Stimulated activated memory B cell treated with anti-CD40 and anti-IgM and Interleukin-4, amounts not matched to agents 10 μg/mL and 1 μg/mL and 100 μg/mL, for 72 hours (primary cell): ENCODE results near the gene ACOT11.
A peak's percentile ranks its signal among the peaks of the same experiment; 100 is the strongest.
"Not testable (repeated sequence)": the region's sequence is repeated elsewhere in the genome, so short reads cannot be mapped to it uniquely, and the experiment has no call there.

Experiments
- ATAC-seq: fragments of 150-1000 bp; cut with Tn5 transposase; 2 replicates; pipeline ENCODE4 v1.10.0; 2021
- H3K27ac Mint-ChIP-seq: one replicate; pipeline ENCODE4 v1.8.0; 2022; ENCODE audit warnings: mild to moderate bottlenecking, mixed read lengths
- H3K27me3 Mint-ChIP-seq: one replicate; pipeline ENCODE4 v1.8.0; 2022; ENCODE audit warnings: mixed read lengths
- H3K36me3 Mint-ChIP-seq: one replicate; pipeline ENCODE4 v1.8.0; 2022; ENCODE audit warnings: mixed read lengths
- H3K4me1 Mint-ChIP-seq: one replicate; pipeline ENCODE4 v1.8.0; 2022; ENCODE audit warnings: mixed read lengths
- H3K4me3 Mint-ChIP-seq: one replicate; pipeline ENCODE4 v1.8.0; 2022; ENCODE audit warnings: mild to moderate bottlenecking, moderate library complexity, mixed read lengths
- H3K9me3 Mint-ChIP-seq: one replicate; pipeline ENCODE4 v1.8.0; 2022; ENCODE audit warnings: mixed read lengths

Gene ACOT11

DNA sequence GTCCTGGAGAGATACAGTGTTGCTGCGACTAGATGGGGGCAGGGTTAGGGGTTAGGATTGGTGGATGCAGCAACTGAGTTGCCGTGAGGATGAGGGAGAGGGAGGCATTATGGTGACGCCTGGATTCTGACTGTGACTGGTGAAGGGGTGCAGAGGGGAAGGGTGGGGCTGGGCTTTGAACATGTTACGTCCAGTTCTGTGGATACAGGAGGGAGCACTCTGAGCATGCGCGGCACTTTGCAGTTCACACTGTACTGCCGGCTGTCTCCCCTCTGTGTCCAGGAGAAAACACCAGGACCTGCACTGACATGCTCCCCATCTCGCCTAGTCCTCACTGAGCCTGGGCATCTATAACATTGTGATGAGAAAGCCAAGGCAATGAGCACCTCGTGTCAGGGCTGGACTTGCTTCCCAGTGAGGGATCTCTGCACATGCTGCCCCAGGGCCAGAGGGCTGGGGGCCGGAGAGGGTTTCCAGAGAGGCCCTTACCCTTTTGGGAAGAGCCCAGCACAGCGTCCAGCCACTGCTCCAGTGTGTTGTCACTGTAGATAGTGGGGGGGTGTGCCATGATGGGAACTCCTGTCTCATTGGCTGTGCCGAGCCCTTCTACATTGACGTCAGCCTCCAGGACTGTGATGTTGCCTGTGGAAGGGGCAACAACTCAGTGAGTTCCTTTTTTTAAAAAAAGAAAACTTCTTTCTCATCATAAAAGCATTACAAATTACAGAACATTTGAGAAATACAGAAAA, 67.7 kb downstream of the ACOT11 start:
- Mint-ChIP-seq H3K9me3 (no peaks in the 10 kb centered on the region), H3K27ac (no peak overlapping the region), H3K4me1 (peaks cover 4% of the 10 kb centered on the region), H3K4me3 (no peak overlapping the region), H3K27me3 (peaks cover 17% of the 10 kb centered on the region), H3K36me3 (no peaks in the 10 kb centered on the region)
- ATAC-seq: peak; percentile 13

DNA sequence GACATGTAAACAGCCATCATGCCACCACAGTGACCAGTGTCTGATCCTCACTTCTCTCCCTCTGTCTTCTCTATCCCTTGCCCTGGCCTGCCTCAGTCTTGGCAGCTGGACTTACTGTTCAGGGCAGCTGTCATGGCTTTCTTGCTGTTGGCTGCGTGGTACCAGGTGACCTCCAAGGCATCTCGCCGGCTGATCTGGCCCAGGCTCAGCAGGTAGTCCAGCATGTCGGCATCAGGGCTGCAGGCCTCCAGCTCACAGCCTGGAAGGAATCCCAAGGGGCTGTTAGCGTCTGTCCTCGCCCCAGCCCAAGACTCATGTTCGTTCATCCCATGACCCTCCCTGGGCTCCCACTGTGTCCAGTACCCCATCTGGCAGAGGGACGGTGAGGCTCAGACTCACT, 71.7 kb downstream of the ACOT11 start:
- Mint-ChIP-seq H3K27ac (no peak overlapping the region), H3K4me1 (no peaks in the 10 kb centered on the region), H3K36me3 (no peaks in the 10 kb centered on the region), H3K9me3 (no peaks in the 10 kb centered on the region), H3K27me3 (peaks cover 53% of the 10 kb centered on the region), H3K4me3 (no peak overlapping the region)
- no peak for ATAC-seq

- no peaks in the 10 kb centered on the region for H3K36me3 Mint-ChIP-seq
- no peak within 1 kb of the TSS for H3K27ac Mint-ChIP-seq
- no peaks in the 10 kb centered on the region for H3K4me1 Mint-ChIP-seq
- H3K4me3 Mint-ChIP-seq: no peak within 1 kb of the TSS
- H3K27me3 Mint-ChIP-seq: peaks cover 57% of the 10 kb centered on the region
- no peak for ATAC-seq
- no peaks in the 10 kb centered on the region for H3K9me3 Mint-ChIP-seq
Observed at GRCh38 chr1:54623216-54624007, 75.4 kb downstream of the ACOT11 start, which contains the start of gene FAM151A. Gene FAM151A (minus strand): TSS chr1:54623525. CDS start chr1:54623395, 130 bp downstream.

- Mint-ChIP-seq H3K36me3 (no peaks in the 10 kb centered on the region), H3K27me3 (peaks cover 55% of the 10 kb centered on the region), H3K9me3 (no peaks in the 10 kb centered on the region), H3K4me1 (no peaks in the 10 kb centered on the region), H3K27ac (no peak overlapping the region), H3K4me3 (no peak overlapping the region)
- ATAC-seq: peak; percentile 15
Observed at GRCh38 chr1:54624466-54625464, 76.7 kb downstream of the ACOT11 start.

DNA sequence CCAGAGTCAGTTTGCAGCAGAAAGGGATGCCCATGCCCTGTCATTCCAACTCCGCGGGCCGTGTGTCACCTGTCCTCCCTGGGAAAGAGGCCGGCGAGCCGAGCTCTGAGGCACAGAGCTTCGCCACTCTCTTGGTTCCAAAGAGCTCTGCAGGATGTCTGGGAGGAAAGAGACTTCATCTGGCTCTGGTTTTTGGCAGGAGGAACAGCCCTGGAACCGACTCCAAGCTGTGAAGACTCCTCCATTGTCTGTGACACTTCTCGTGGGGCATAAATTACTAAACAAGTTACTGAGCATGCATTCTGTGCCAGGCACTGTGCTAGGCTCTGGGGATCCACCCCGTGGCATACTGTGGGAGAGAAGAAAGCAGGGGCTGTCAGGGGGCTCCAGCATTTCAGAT, 79.2 kb downstream of the ACOT11 start:
- no peaks in the 10 kb centered on the region for H3K36me3 Mint-ChIP-seq
- no peak overlapping the region for H3K4me3 Mint-ChIP-seq
- H3K27ac Mint-ChIP-seq: no peak overlapping the region
- ATAC-seq: no peak
- H3K4me1 Mint-ChIP-seq: no peaks in the 10 kb centered on the region
- no peaks in the 10 kb centered on the region for H3K9me3 Mint-ChIP-seq
- peaks cover 37% of the 10 kb centered on the region for H3K27me3 Mint-ChIP-seq

- H3K4me1 Mint-ChIP-seq, ATAC-seq, H3K36me3 Mint-ChIP-seq, H3K9me3 Mint-ChIP-seq, H3K4me3 Mint-ChIP-seq, H3K27ac Mint-ChIP-seq: not testable (repeated sequence)
- H3K27me3 Mint-ChIP-seq: peaks cover 20% of the 10 kb centered on the region
Observed at GRCh38 chr1:54635804-54636203, 87.8 kb downstream of the ACOT11 start.

DNA sequence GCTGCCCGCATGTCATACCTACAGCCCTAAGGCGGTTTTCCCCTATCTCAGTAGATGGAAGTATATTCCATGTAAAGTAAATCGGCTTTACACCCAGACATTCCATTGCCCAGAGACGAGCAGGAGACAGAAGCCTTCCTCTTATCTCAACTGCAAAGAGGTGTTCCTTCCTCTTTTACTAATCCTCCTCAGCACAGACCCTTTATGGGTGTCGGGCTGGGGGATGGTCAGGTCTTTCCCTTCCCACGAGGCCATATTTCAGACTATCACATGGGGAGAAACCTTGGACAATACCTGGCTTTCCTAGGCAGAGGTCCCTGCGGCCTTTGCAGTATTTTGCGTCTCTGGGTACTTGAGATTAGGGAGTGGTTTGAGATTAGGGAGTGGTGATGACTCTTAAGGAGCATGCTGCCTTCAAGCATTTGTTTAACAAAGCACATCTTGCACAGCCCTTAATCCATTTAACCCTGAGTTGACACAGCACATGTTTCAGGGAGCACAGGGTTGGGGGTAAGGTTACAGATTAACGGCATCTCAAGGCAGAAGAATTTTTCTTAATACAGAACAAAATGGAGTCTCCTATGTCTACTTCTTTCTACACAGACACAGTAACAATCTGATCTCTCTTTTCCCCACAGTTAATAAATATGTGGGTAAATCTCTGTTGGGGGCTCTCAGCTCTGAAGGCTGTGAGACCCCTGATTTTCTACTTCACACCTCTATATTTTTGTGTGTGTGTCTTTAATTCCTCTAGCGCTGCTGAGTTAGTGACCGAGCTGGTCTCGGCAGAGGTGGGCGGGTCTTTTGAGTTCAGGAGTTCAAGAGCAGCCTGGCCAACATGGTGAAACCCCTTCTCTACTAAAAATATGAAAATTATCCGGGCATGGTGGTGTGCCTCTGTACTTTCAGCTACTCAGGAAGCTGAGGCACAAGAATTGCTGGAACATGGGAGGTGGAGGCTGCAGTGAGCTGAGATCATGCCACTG, 88.7 kb downstream of the ACOT11 start:
- peaks cover 20% of the 10 kb centered on the region for H3K27me3 Mint-ChIP-seq
- H3K27ac Mint-ChIP-seq, H3K4me3 Mint-ChIP-seq, H3K36me3 Mint-ChIP-seq, H3K9me3 Mint-ChIP-seq, H3K4me1 Mint-ChIP-seq, ATAC-seq: not testable (repeated sequence)

DNA sequence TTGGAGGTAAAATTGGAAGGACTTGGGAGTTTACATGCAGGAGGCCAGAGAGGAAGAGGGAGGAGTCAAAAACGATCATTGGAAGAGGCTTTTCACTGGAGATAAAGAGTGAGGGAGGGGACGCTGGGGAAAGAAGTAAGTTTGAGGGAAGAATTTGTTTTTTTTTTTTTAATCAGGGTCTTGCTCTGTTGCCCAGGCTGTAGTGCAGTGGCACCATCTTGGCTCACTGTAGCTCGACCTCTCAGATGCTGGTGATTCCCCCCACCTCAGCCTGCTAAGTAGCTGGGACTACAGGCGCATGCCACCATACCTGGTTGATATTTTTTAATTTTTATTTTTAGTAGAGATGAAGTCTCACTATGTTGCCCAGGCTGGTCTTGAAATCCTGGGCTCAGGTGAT, 92.3 kb downstream of the ACOT11 start:
- Mint-ChIP-seq H3K27me3 (peaks cover 20% of the 10 kb centered on the region), H3K27ac (no peak overlapping the region), H3K9me3 (peaks cover 8% of the 10 kb centered on the region), H3K4me1 (no peaks in the 10 kb centered on the region), H3K4me3 (no peak overlapping the region), H3K36me3 (no peaks in the 10 kb centered on the region)
- ATAC-seq: no peak

GRCh38 chr1:54640863-54641836, 93.1 kb downstream of the ACOT11 start, which contains the start of gene MROH7:
Gene MROH7 (plus strand): TSS chr1:54641786. CDS start chr1:54652927, 11,141 bp downstream.
- no peaks in the 10 kb centered on the region for H3K36me3 Mint-ChIP-seq
- no peaks in the 10 kb centered on the region for H3K4me1 Mint-ChIP-seq
- H3K4me3 Mint-ChIP-seq: no peak within 1 kb of the TSS
- peaks cover 8% of the 10 kb centered on the region for H3K9me3 Mint-ChIP-seq
- peaks cover 18% of the 10 kb centered on the region for H3K27me3 Mint-ChIP-seq
- ATAC-seq: no peak
- H3K27ac Mint-ChIP-seq: no peak within 1 kb of the TSS

DNA sequence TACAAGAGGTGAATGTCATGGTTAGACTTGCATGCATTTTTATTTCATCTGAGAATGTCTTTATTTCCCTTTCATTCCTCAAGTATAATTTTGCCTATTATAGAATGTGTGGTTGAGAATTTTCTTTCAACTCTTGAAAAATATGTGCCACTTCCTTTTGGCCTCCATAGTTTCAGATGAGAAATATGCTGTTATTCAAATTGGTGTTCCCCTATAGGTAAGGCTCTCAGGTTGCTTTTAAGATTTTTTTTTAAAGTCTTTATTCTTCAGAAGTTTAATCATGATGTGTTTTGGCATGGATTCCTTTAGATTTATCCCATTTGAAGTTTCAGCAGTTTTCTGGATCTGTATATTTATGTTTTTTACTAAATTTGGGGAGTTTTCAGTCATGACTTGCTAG, 95.7 kb downstream of the ACOT11 start:
- H3K9me3 Mint-ChIP-seq: peaks cover 8% of the 10 kb centered on the region
- H3K4me3 Mint-ChIP-seq: no peak overlapping the region
- no peaks in the 10 kb centered on the region for H3K4me1 Mint-ChIP-seq
- H3K27me3 Mint-ChIP-seq: peaks cover 20% of the 10 kb centered on the region
- no peak overlapping the region for H3K27ac Mint-ChIP-seq
- no peaks in the 10 kb centered on the region for H3K36me3 Mint-ChIP-seq
- no peak for ATAC-seq

DNA sequence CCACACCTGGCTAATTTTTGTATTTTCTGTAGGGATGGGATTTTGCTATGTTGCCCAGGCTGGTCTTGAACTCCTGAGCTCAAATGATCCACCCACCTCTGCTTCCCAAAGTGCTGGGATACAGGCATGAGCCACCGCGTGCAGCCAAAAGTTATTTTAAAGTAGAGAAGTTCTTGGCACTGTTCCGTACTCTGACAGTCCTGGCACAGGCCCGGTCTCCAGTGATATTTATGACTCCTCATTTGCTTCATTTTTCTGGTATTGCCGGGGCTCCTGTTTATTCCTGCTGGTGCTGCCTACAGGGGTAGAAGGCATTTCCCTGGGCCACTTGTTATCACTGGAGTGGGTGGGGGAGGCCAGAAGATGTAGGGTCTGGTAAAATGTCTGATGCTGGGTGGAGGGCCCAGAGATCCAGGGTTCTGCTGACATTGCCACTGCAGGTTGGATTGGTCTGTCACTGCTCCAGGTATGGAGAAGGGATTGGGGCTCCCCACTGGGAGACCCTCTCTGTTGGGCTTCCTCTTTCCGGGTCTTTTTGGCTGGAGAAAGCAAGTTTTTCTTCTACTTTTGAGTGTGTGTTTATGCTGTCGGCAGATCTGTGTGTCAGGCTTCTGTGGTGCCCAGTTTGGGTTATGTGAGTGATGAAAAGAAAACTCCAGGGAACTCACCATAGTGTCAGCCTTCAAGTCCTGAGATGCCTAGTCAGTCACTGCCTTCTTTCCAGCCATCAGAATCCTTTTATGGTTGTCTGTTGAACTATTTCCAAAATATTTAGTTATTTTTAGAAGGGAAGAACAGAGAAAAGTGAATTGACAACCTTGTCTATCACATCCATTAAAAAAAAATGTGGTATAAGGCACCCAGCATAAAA, 98.0 kb downstream of the ACOT11 start:
- Mint-ChIP-seq H3K36me3 (no peaks in the 10 kb centered on the region), H3K9me3 (peaks cover 8% of the 10 kb centered on the region), H3K4me3 (no peak overlapping the region), H3K27me3 (peaks cover 28% of the 10 kb centered on the region), H3K27ac (no peak overlapping the region), H3K4me1 (no peaks in the 10 kb centered on the region)
- ATAC-seq: no peak

GRCh38 chr1:54649130-54649898, 101.3 kb downstream of the ACOT11 start:
- no peak overlapping the region for H3K4me3 Mint-ChIP-seq
- ATAC-seq: no peak
- H3K27ac Mint-ChIP-seq: no peak overlapping the region
- H3K36me3 Mint-ChIP-seq: no peaks in the 10 kb centered on the region
- peaks cover 39% of the 10 kb centered on the region for H3K27me3 Mint-ChIP-seq
- no peaks in the 10 kb centered on the region for H3K4me1 Mint-ChIP-seq
- H3K9me3 Mint-ChIP-seq: peaks cover under 1% of the 10 kb centered on the region
